ENCODE data around the gene RSBN1L.

The RSBN1L gene

DNA sequence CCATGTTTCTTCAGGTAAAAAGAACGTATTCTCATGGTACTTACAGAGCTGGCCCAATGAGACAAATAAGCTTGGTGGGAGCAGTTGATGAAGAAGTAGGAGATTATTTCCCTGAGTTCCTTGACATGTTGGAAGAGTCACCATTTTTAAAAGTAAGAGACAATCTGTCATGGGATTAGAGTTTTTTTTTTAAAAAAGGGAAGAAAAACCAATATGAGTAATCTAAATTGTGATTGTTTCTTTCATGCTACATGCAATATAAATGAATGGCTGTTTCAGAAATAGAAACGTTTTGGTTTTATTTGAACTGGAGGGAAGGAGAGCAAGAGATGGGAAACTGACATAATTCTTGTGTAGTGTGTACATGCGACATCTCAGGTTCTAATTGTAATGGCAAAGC is 69.2 kb downstream of the RSBN1L start:
- no peak for DNase-seq (ENCODE audit: low read depth in 2 of 2)
- H3K4me3 ChIP-seq (replicated peaks in 1 of 2; ENCODE audit: low read depth in 2 of 2, low read length in 2 of 2), result no peak overlapping the region
- TF ChIP-seq, protein P1, sequence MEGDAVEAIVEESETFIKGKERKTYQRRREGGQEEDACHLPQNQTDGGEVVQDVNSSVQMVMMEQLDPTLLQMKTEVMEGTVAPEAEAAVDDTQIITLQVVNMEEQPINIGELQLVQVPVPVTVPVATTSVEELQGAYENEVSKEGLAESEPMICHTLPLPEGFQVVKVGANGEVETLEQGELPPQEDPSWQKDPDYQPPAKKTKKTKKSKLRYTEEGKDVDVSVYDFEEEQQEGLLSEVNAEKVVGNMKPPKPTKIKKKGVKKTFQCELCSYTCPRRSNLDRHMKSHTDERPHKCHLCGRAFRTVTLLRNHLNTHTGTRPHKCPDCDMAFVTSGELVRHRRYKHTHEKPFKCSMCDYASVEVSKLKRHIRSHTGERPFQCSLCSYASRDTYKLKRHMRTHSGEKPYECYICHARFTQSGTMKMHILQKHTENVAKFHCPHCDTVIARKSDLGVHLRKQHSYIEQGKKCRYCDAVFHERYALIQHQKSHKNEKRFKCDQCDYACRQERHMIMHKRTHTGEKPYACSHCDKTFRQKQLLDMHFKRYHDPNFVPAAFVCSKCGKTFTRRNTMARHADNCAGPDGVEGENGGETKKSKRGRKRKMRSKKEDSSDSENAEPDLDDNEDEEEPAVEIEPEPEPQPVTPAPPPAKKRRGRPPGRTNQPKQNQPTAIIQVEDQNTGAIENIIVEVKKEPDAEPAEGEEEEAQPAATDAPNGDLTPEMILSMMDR (IDR thresholded peaks at IDR 0.05; ENCODE audit: low read depth, low read length), result no peak

DNA sequence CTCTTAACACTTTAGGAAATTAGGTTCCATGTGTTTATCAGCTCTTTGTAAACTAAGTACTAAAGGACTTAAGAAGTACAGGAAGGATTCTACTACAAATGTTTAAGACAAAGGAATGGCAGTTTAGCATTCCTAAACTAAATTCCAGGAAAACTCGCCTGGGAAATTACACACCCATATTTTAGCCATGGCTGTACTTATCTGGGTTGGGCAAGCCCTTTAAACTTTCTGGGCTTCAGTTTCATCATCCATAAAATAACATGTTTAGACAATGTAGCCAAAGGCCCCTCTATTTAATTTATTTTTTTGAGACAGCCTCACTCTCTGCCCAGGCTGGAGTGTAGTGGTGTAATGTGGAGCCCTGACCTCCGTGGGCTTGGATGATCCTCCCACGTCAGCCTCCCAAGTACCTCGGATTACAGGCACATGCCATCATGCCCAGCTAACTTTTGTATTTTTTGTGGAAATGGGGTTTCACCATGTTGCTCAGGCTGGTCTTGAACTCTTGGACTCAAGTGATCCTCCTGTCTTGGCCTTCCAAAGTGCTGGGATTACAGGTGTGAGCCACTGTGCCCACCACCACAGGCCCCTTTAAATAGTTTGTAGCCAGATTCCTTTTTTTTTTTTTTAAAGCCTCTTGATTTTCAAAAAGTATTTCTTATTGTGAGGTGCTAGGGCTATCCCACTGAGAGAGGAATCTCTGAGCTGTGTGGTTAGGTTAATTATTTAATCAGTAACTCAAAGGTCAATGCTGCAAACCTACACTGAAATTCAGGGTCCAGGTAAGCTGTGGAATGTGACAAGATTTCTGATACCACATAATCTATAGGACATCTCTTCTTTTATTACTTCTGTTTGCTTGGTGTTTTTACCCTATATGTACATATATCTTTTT is 69.9 kb downstream of the RSBN1L start:
- TF ChIP-seq, protein P1 (IDR thresholded peaks at IDR 0.05; ENCODE audit: low read depth, low read length), result no peak
- peak; percentile 28 to 48 for DNase-seq (ENCODE audit: low read depth in 2 of 2)
- H3K4me3 ChIP-seq (replicated peaks in 1 of 2; ENCODE audit: low read depth in 2 of 2, low read length in 2 of 2), result no peak overlapping the region

DNA sequence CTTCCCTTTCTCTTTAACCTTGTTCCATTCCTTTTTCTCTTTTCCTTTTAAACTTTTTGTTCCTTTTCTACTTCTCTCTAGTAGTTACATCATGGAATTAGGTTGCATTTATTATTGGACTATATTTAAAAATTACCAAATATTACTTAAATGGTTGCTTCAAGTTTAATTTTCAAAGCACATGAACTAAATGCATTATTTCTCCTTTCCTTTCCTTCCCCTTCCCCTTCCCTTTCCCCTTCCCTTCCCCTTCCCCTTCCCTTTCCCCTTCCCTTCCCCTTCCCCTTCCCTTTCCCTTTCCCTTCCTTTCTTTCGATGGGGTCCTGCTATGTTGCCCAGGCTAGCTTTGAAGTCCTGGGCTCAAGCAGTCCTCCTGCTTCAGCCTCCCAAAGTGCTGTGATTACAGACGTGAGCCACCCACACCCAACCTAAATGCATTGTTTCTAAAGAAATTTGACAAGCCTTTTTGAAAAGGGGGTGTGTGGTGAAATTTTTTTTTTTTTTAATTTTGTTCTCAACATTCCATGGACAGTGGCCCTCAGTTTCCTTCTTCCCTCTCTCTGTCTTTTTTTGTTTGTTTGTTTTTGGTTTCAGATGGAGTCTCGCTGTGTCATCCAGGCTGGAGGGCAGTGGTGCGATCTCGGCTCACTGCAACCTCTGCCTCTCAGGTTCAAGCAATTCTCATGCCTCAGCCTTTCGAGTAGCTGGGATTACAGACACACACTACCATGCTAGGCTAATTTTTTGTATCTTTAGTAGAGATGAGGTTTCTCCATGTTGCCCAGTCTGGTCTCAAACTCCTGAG is 70.7 kb downstream of the RSBN1L start:
- TF ChIP-seq, protein P1 (IDR thresholded peaks at IDR 0.05; ENCODE audit: low read depth, low read length), result no peak
- no peak for DNase-seq (ENCODE audit: low read depth in 2 of 2)

DNA sequence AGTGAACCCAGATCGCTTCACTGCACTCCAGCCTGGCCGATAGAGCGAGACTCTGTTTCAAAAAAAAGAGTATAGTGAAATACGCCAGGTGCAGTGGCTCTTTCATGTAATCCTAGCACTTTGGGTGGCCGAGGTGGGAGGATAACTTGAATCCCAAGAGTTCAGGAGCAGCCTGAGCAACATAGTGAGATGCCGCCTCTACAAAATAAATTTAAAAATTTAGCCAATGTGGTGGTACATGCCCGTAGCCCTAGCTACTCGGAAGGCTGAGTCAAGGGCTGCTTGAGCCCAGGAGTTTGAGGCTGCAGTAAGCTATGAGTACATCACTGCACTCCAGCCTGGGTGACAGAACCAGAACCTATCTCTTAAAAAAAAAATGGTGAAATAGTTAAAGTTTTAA is 74.1 kb downstream of the RSBN1L start:
- TF ChIP-seq, protein P1 (IDR thresholded peaks at IDR 0.05; ENCODE audit: low read depth, low read length), result no peak
- H3K4me3 ChIP-seq (replicated peaks in 1 of 2; ENCODE audit: low read depth in 2 of 2, low read length in 2 of 2), result no peak overlapping the region
- DNase-seq (ENCODE audit: low read depth in 2 of 2), result no peak

More for the DNA sequence above, 70.7 kb downstream of the RSBN1L start:
- no peak overlapping the region for H3K4me3 ChIP-seq (replicated peaks in 1 of 2; ENCODE audit: low read depth in 2 of 2, low read length in 2 of 2)

DNA sequence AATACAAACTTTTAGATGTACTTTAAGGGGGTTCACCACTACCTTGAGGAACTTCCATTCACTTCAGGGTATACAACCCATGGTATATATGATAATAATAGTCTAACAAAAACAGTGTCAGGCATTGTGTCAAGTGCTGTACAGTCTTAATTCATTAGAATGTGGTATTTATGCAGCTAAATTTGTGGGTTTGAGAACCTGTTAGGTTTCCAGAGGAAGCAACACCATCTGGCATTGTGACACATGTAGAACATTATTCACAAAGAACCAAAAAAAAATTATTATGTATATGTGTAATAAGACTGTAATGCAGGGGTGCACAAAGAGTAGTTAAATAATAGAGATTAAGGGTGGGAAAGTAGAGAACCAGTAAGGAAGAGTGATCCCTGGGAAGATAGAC is 75.6 kb downstream of the RSBN1L start:
- no peak for DNase-seq (ENCODE audit: low read depth in 2 of 2)

DNA sequence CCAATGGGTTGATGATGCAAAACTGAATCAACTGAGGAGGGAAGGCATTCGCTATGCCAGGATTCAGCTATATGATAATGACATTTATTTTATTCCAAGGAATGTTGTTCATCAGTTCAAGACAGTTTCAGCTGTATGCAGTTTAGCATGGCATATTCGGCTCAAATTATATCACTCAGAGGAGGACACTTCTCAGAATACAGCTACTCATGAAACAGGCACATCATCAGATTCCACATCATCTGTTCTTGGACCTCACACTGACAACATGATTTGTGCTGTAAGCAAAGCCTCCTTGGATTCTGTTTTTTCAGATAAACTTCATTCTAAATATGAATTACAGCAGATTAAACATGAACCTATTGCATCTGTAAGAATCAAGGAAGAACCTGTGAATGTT is 82.3 kb downstream of the RSBN1L start:
- TF ChIP-seq, protein P1 (IDR thresholded peaks at IDR 0.05; ENCODE audit: low read depth, low read length), result no peak
- no peak for DNase-seq (ENCODE audit: low read depth in 2 of 2)
- H3K4me3 ChIP-seq (replicated peaks in 1 of 2; ENCODE audit: low read depth in 2 of 2, low read length in 2 of 2), result no peak overlapping the region

More for the DNA sequence above, 75.6 kb downstream of the RSBN1L start:
- TF ChIP-seq, protein P1 (IDR thresholded peaks at IDR 0.05; ENCODE audit: low read depth, low read length), result no peak
- no peak overlapping the region for H3K4me3 ChIP-seq (replicated peaks in 1 of 2; ENCODE audit: low read depth in 2 of 2, low read length in 2 of 2)

Data from cardiac fibroblast (primary cell).